ENCODE results near the gene RPS18. TPM values are rescaled to one million over a fixed set of nuclear protein-coding genes. Genes with fewer than 3 reads are reported as not detected.
A peak's percentile ranks its signal among the peaks of the same experiment; 100 is the strongest.

RPS18 gene
- total RNA-seq, 1 donor from 2014 or later, result 12,112 TPM

GRCh38 chr6:33286946-33287914, 15.4 kb downstream of the RPS18 start:
- FAIRE-seq, result no peak
- no peak overlapping the region for H3K4me3 ChIP-seq (ENCODE audit: low read depth, low read length)
- no peak for TF ChIP-seq CTCF (IDR thresholded peaks at IDR 0.05; ENCODE audit: insufficient read depth, low read length, severe bottlenecking)

DNA sequence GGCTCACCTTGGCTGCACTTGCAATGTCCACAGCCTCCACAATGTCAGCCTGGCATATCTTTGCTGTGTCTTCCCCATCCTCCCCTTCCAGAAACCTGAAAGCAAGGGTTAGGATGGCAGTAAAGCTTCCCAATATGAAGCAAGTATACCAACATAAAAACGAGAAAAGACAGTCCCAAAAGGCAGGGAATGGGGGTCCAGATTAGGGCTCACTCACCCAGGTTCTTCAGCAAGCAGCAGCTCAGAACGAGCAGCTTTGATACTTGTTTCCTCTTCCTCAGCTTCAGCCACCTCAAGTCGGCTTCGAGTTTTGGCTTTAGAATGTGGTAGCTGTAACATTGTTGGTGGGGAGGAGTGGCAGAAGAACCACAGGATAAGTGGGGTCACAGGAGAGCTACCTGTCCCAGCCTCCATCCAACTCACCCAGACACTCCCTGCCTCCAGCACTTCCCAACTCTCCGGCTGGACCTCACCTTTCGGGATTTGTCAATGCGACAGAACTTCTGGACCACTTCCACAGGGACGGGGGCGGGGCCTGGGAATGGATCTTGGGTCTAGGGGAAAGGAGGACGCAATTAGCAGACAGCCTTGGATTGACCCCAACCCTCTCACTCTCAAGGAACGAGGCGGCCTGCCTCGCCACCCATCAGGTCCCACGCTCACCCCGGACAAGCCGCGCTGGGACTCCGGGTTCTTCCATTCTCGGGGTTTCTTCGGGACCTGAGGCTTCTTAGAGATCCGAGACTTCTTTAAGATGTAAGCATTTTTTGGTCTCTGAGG, 16.5 kb downstream of the RPS18 start:
- no peak for TF ChIP-seq CTCF (IDR thresholded peaks at IDR 0.05; ENCODE audit: insufficient read depth, low read length, severe bottlenecking)
- Histone ChIP-seq H3K27me3 (ENCODE audit: control insufficient read depth, insufficient read depth, low read length) (no peaks in the 10 kb centered on the region), H3K36me3 (ENCODE audit: control insufficient read depth, insufficient read depth, low read length) (peaks cover 19% of the 10 kb centered on the region), H3K4me3 (ENCODE audit: low read depth, low read length) (peak overlapping the region; percentile 80)
- DNase-seq (ENCODE audit: low read depth), result no peak
- no peak for FAIRE-seq

More at GRCh38 chr6:33286946-33287914, 15.4 kb downstream of the RPS18 start:
- Histone ChIP-seq H3K36me3 (ENCODE audit: control insufficient read depth, insufficient read depth, low read length) (peaks cover 17% of the 10 kb centered on the region), H3K27me3 (ENCODE audit: control insufficient read depth, insufficient read depth, low read length) (no peaks in the 10 kb centered on the region)
- DNase-seq (ENCODE audit: low read depth), result no peak

DNA sequence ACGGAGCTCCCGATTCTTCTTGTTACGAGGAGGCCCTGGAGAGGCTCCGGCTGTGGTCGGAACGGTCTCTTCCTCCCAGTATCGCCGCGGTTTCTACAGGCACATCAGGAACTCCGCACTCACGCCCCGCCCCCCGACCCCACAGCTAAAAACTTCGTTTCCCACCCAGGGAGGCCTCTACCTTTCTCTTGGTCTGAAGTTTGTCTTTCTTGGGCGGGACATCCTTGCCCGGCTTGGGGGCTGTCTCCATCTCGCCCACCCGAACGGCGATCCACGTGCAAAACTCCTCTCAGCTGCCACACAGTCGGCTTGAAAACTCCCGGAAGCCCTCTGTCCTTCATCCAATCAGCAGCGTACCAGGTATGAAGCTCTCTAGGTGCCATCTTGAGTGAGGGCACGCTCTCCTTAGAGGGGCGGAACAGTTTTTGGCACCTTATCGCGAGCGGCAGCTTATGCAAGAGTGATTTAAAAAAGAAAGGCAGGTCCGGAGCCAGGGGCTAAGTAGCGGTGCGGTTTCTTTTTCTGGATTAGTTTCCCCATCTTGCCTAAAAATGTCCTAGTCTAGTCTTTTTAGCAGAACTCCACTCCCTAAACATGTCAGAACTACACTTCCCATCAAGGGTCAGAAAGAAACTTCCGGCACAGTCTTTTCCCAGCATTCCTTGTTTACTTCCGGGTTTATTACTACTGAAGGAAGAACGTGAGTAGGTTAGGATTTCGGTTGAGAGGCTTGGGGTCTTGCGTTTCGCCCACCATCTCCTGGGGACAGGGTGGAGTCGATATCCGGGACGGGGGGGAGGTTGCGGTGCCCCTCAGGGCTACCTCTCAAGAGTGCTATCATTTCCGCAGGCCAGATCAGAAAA, 17.3 kb downstream of the RPS18 start, which contains the start of the genes PFDN6 and WDR46:
TSS of gene PFDN6 (plus strand) at position 681 of the 863 bp plus-strand sequence. CDS start 256 bp downstream, outside the sequence.
TSS of gene WDR46 (minus strand) at position 319 of the 863 bp plus-strand sequence. CDS start at position 250, 69 bp downstream.
- TF ChIP-seq CTCF (IDR thresholded peaks at IDR 0.05; ENCODE audit: insufficient read depth, low read length, severe bottlenecking), result no peak
- DNase-seq (ENCODE audit: low read depth) (peak; percentile 90), FAIRE-seq (no peak)
- Histone ChIP-seq H3K4me3 (ENCODE audit: low read depth, low read length) (peak within 1 kb of the TSS; percentile 80), H3K27me3 (ENCODE audit: control insufficient read depth, insufficient read depth, low read length) (no peaks in the 10 kb centered on the region), H3K36me3 (ENCODE audit: control insufficient read depth, insufficient read depth, low read length) (peaks cover 22% of the 10 kb centered on the region)

- Histone ChIP-seq H3K4me3 (ENCODE audit: low read depth, low read length) (peak overlapping the region; percentile 80), H3K27me3 (ENCODE audit: control insufficient read depth, insufficient read depth, low read length) (no peaks in the 10 kb centered on the region), H3K36me3 (ENCODE audit: control insufficient read depth, insufficient read depth, low read length) (peaks cover 24% of the 10 kb centered on the region)
- DNase-seq (ENCODE audit: low read depth), result no peak
- TF ChIP-seq CTCF (IDR thresholded peaks at IDR 0.05; ENCODE audit: insufficient read depth, low read length, severe bottlenecking), result no peak
- FAIRE-seq, result no peak
Observed at GRCh38 chr6:33289784-33290315, 18.0 kb downstream of the RPS18 start.

GRCh38 chr6:33290459-33290858, 18.6 kb downstream of the RPS18 start:
- Histone ChIP-seq H3K27me3 (ENCODE audit: control insufficient read depth, insufficient read depth, low read length) (no peaks in the 10 kb centered on the region), H3K36me3 (ENCODE audit: control insufficient read depth, insufficient read depth, low read length) (peaks cover 28% of the 10 kb centered on the region), H3K4me3 (ENCODE audit: low read depth, low read length) (peak overlapping the region; percentile 80)
- TF ChIP-seq CTCF (IDR thresholded peaks at IDR 0.05; ENCODE audit: insufficient read depth, low read length, severe bottlenecking), result no peak
- FAIRE-seq (no peak), DNase-seq (ENCODE audit: low read depth) (no peak)
